ENCODE results near the gene IRAG1.

DNA sequence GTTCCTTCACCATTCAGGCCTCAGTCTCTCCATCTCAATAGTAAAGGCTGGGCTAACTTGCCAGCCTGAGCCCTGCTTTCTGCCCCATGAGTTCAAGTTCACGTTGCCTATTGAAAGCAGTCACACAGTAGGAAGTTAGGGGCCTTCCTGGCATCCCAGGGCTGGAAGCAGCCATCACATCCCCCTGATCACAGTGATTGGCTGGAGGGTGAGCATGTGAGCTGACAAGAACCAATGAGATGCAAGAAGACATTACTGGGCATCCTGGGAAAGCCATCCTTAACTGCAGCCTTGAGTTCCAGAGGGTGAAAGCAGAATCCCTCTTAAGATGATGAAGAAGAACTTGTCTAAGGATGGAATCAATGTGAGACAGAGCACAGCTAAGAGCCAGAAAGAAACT, 29.1 kb downstream of the IRAG1 start:
- TF ChIP-seq POLR2A (IDR thresholded peaks at IDR 0.05): no peak
- TF ChIP-seq, protein P1, sequence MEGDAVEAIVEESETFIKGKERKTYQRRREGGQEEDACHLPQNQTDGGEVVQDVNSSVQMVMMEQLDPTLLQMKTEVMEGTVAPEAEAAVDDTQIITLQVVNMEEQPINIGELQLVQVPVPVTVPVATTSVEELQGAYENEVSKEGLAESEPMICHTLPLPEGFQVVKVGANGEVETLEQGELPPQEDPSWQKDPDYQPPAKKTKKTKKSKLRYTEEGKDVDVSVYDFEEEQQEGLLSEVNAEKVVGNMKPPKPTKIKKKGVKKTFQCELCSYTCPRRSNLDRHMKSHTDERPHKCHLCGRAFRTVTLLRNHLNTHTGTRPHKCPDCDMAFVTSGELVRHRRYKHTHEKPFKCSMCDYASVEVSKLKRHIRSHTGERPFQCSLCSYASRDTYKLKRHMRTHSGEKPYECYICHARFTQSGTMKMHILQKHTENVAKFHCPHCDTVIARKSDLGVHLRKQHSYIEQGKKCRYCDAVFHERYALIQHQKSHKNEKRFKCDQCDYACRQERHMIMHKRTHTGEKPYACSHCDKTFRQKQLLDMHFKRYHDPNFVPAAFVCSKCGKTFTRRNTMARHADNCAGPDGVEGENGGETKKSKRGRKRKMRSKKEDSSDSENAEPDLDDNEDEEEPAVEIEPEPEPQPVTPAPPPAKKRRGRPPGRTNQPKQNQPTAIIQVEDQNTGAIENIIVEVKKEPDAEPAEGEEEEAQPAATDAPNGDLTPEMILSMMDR (IDR thresholded peaks at IDR 0.05): no peak

All from right lobe of liver (tissue), 4 donors.